Activated B cell treated with CpG ODN at 0.5 μM for 24 hours (primary cell): ENCODE results near the gene CEACAM20. TPM values are rescaled to one million over a fixed set of nuclear protein-coding genes. Genes with fewer than 3 reads are reported as not detected.
"Not testable (repeated sequence)": the region's sequence is repeated elsewhere in the genome, so short reads cannot be mapped to it uniquely, and the experiment has no call there.

ENCODE experiments used
- ATAC-seq: fragments of 200-7000 bp; cut with Tn5 transposase; one replicate; pipeline ENCODE4 v1.10.0; 2021; ENCODE audit warnings: low read depth, mild to moderate bottlenecking, moderate library complexity
- CTCF ChIA-PET: fragments of 350-600 bp; sonication (Branson Sonifier 250); formaldehyde crosslinking; loops from one replicate; lab custom pipeline; 2021; ENCODE audit warnings: antibody characterized with exemption; lab: Charles Lee
- POLR2A ChIA-PET: fragments of 350-600 bp; sonication (Branson Sonifier 250); formaldehyde crosslinking; loops from one replicate; lab custom pipeline; 2021; ENCODE audit warnings: antibody characterized with exemption; lab: Charles Lee
- DNase-seq: peaks from one replicate; pipeline ENCODE4 v3.0.0; 2022
- H3K27ac Mint-ChIP-seq: one replicate; pipeline ENCODE4 v1.8.0; 2020; ENCODE audit warnings: mixed read lengths
- H3K27me3 Mint-ChIP-seq: one replicate; pipeline ENCODE4 v1.8.0; 2021; ENCODE audit warnings: mixed read lengths
- H3K36me3 Mint-ChIP-seq: one replicate; pipeline ENCODE4 v1.8.0; 2021; ENCODE audit warnings: low read depth, mixed read lengths
- H3K4me1 Mint-ChIP-seq: one replicate; pipeline ENCODE4 v1.8.0; 2021; ENCODE audit warnings: mixed read lengths
- H3K4me3 Mint-ChIP-seq: one replicate; pipeline ENCODE4 v1.8.0; 2020; ENCODE audit warnings: mild to moderate bottlenecking, mixed read lengths
- H3K9me3 Mint-ChIP-seq: one replicate; pipeline ENCODE4 v1.8.0; 2020; ENCODE audit warnings: mixed read lengths
- intact Hi-C: fragments of 100-400 bp; cut with micrococcal nuclease; formaldehyde crosslinking; loops from one replicate; pipeline ENCODE4 v1.15.1; 2024
- total RNA-seq: library from RNA; stranded (reverse); gene quantifications from 2 replicates; pipeline ENCODE4 v1.2.3, GENCODE V29; 2022
- TF ChIP-seq, protein P1 (sequence below): fragments of 200-600 bp; IDR thresholded peaks from one replicate; pipeline ENCODE4 v1.8.0; 2022; ENCODE audit warnings: antibody characterized with exemption, mild to moderate bottlenecking

The CEACAM20 gene
- total RNA-seq, 1 donor from 2014 or later = not detected

DNA sequence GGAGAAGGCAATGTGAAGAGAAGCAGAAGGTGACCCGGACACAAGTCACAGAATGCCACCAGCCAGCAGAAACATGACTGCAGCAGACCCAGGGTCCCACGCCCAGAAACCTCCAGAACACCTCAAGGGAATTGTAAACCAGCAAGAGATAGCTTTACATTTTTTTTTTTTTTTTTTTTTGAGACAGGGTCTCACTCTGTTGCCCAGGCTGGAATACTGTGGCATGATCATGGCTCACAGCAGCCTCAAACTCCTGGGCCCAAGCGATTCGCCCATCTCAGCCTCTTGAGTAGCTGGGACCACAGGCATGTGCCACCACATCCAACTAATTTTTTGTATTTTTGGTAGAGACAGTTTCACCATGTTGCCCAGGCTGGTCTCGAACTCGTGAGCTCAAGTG is 10.5 kb upstream of the CEACAM20 start:
- no peaks in the 10 kb centered on the region for H3K4me1 Mint-ChIP-seq
- peaks cover 17% of the 10 kb centered on the region for H3K9me3 Mint-ChIP-seq
- TF ChIP-seq, protein P1, sequence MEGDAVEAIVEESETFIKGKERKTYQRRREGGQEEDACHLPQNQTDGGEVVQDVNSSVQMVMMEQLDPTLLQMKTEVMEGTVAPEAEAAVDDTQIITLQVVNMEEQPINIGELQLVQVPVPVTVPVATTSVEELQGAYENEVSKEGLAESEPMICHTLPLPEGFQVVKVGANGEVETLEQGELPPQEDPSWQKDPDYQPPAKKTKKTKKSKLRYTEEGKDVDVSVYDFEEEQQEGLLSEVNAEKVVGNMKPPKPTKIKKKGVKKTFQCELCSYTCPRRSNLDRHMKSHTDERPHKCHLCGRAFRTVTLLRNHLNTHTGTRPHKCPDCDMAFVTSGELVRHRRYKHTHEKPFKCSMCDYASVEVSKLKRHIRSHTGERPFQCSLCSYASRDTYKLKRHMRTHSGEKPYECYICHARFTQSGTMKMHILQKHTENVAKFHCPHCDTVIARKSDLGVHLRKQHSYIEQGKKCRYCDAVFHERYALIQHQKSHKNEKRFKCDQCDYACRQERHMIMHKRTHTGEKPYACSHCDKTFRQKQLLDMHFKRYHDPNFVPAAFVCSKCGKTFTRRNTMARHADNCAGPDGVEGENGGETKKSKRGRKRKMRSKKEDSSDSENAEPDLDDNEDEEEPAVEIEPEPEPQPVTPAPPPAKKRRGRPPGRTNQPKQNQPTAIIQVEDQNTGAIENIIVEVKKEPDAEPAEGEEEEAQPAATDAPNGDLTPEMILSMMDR = no peak
- no peak overlapping the region for H3K4me3 Mint-ChIP-seq
- ATAC-seq = no peak
- H3K27ac Mint-ChIP-seq = no peak overlapping the region
- H3K27me3 Mint-ChIP-seq = peaks cover 7% of the 10 kb centered on the region
- H3K36me3 Mint-ChIP-seq = no peaks in the 10 kb centered on the region
- POLR2A ChIA-PET = no interaction called here
- DNase-seq = no peak
- intact Hi-C loops = no loop called here
- CTCF ChIA-PET = no interaction called here

DNA sequence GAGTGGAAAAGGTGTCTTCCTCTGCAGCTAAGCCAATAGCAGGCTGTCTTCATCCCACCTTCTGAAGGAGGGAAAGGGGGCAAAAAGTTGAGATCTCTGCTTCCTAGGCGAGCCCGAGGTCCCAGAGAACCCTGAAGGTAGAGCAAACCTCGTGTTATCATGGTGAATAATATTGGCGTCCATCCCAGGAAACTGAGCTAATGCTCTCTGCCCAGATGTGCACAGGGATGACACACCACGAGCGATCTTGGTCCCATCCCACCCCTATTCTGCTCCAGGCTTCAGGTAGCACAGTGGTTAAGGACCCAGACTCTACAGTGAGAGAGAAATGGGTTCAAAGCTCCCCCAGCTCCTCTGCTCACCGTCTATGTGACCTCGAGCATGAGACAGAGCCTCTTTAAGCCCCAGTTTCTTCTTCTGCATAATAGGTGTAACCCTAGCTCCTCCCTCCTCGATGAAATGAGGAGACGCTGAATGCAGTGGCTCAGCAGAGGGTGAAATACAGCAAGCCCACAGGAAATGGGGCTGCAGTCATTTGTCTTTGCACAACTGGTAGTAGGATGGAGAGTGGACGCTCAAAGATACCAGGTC is 9.9 kb upstream of the CEACAM20 start:
- TF ChIP-seq, protein P1 = no peak
- peaks cover 15% of the 10 kb centered on the region for H3K9me3 Mint-ChIP-seq
- DNase-seq (no peak), ATAC-seq (no peak)
- H3K4me3 Mint-ChIP-seq = no peak overlapping the region
- CTCF ChIA-PET = no interaction called here
- no peaks in the 10 kb centered on the region for H3K36me3 Mint-ChIP-seq
- intact Hi-C loops = no loop called here
- peaks cover 6% of the 10 kb centered on the region for H3K27me3 Mint-ChIP-seq
- POLR2A ChIA-PET = no interaction called here
- no peaks in the 10 kb centered on the region for H3K4me1 Mint-ChIP-seq
- H3K27ac Mint-ChIP-seq = no peak overlapping the region

DNA sequence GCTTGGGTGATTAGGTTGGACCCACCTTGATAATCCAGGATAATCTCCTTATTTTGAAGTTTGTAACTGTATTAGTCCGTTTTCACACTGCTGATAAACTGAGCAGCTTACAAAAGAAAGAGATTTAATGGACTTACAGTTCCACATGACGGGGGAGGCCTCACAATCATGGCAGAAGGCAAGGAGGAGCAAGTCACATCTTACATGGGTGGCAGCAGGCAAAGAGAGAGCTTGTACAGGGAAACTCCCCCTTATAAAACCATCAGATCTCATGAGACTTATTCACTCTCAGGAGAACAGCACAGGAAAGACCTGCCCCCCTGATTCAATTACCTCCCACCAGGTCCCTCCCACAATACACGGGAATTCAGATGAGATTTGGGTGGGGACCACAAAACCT is 5.9 kb upstream of the CEACAM20 start:
- H3K4me3 Mint-ChIP-seq, H3K4me1 Mint-ChIP-seq, POLR2A ChIA-PET, intact Hi-C loops, H3K27ac Mint-ChIP-seq, H3K36me3 Mint-ChIP-seq, ATAC-seq, DNase-seq, CTCF ChIA-PET: not testable (repeated sequence)
- peaks cover 21% of the 10 kb centered on the region for H3K9me3 Mint-ChIP-seq
- peaks cover 12% of the 10 kb centered on the region for H3K27me3 Mint-ChIP-seq

DNA sequence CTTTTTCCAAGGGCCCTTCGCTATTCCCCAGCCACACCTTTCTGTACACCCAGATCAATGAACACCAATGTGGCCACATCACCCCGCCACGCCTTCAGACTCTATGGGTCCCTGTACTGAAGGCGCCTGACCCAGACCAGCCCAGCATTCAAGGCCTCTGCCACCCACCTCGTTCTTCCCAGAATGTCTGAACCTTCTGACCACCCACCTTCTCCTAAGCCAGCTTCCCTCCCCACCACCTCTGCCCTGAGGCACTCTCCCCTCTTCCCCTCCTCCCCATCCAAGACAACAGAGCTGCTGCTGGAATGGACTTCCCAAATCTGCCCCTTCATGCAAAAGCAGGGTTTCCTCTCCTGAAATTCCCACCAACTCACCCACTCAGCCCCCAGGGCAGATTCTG is 3.3 kb upstream of the CEACAM20 start:
- ATAC-seq = no peak
- Mint-ChIP-seq H3K27ac (no peak overlapping the region), H3K4me1 (no peaks in the 10 kb centered on the region), H3K4me3 (no peak overlapping the region), H3K36me3 (no peaks in the 10 kb centered on the region), H3K27me3 (peaks cover 15% of the 10 kb centered on the region), H3K9me3 (peaks cover 21% of the 10 kb centered on the region)
- intact Hi-C loops = no loop called here
- ChIA-PET POLR2A (no interaction called here), CTCF (no interaction called here)
- TF ChIP-seq, protein P1 = no peak
- no peak for DNase-seq

DNA sequence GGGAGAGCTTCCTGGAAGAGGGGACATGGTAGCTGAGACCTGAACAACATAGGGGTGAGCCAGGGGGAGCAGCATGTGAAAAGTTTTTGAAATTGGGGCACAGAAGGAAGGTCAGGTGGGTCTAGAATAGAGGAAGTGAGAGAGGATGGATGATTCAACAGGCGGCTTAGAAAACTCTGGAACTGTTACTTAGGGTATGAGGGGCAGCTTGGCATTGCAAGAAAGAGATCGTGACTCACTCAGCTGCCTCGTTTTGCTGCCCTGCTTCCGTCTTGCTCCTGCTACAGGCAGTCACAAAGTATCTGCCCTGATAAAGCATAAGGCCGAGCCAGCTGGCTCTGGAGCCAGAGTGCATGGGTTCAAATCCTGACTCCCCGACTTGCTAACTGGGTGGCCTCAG is 1.3 kb upstream of the CEACAM20 start:
- Mint-ChIP-seq H3K36me3 (no peaks in the 10 kb centered on the region), H3K27ac (no peak overlapping the region), H3K4me3 (no peak overlapping the region), H3K9me3 (peaks cover 10% of the 10 kb centered on the region), H3K4me1 (no peaks in the 10 kb centered on the region), H3K27me3 (peaks cover 14% of the 10 kb centered on the region)
- CTCF ChIA-PET = no interaction called here
- TF ChIP-seq, protein P1 = no peak
- intact Hi-C loops = no loop called here
- POLR2A ChIA-PET = interaction anchor here (0.7 kb wide), 1 partner anchor 17 kb away, joined by 6 read pairs; no protein-coding TSS in a partner anchor
- ATAC-seq (no peak), DNase-seq (no peak)

DNA sequence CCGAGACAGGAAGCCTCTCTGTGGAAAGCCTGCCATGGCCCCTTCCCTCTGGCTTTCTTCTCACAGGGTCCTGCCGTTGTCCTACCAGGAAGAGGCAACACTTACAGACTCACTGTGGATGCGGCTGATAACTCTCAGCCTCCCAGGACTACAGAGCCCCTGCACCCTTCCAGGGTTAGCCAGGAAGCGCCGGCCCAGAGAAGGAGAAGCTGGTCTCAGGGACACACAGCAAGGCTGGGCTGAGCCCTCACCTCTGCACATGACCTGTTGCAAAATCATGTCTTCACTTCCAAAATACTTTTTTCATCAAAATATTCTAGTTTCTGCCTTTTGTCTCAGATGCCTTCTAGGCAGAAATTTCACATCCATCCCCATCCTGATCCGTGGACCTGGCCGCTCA is 1.9 kb downstream of the CEACAM20 start:
- TF ChIP-seq, protein P1 = no peak
- Mint-ChIP-seq H3K36me3 (no peaks in the 10 kb centered on the region), H3K27ac (no peak overlapping the region), H3K9me3 (no peaks in the 10 kb centered on the region), H3K4me1 (no peaks in the 10 kb centered on the region), H3K4me3 (no peak overlapping the region), H3K27me3 (peaks cover 5% of the 10 kb centered on the region)
- CTCF ChIA-PET = no interaction called here
- ATAC-seq (no peak), DNase-seq (no peak)
- intact Hi-C loops = no loop called here
- POLR2A ChIA-PET = no interaction called here
